Spleen (tissue), 7 donors: Measurements from ENCODE around the gene PRKCB.

Source experiments
- CTCF ChIP-seq, 11 experiments: fragments of 200-600 bp in 7 of 11; fragments of 450-650 bp in 4 of 11; sonication (generic) in 4 of 11; IDR thresholded peaks in 8 of 11; conservative IDR thresholded peaks in 3 of 11; 1 replicate in 7 of 11; 2 replicates in 4 of 11; pipeline versions ENCODE4 v1.4.0 to v1.8.0; 2016 to 2021; ENCODE audit warnings: antibody characterized with exemption in 11 of 11, inconsistent platforms in 4 of 11, mild to moderate bottlenecking in 1 of 11
- POLR2A ChIP-seq, 3 donors: fragments of 450-650 bp; IDR thresholded peaks; one replicate each; pipeline ENCODE4 v1.5.1; 2017; ENCODE audit warnings: antibody characterized with exemption in 3 of 3, mild to moderate bottlenecking in 1 of 3
- POLR2AphosphoS5 ChIP-seq, 3 donors: sonication (generic); formaldehyde crosslinking; IDR thresholded peaks; one replicate each; pipeline ENCODE4 v1.5.1; 2017; ENCODE audit warnings: antibody characterized with exemption in 3 of 3
- donor health status: DM: no; HTN: no; CAD: no; lungs with moderate emphysema.
- donor health status: DM: no; HTN: no; CAD: no.
- donor health status: DM: no; HTN: no; CAD: no.

- no peak for TF ChIP-seq CTCF (IDR thresholded peaks at IDR 0.05 in 8 of 11, conservative IDR thresholded peaks at IDR 0.05 in 3 of 11)
- TF ChIP-seq POLR2AphosphoS5 (IDR thresholded peaks at IDR 0.05) = no peak
- no peak for TF ChIP-seq POLR2A (IDR thresholded peaks at IDR 0.05)
Measured at GRCh38 chr16:24049113-24049512, 213.3 kb downstream of the PRKCB start.
